SIG-M5 (cell line): ENCODE results near the gene CIRBP.

Experiments used
- DNase-seq: peaks from one replicate; lab custom pipeline; 2025; lab: John Stamatoyannopoulos, UW

The CIRBP gene

GRCh38 chr19:1280636-1281568, 11.8 kb downstream of the CIRBP start:
- no peak for DNase-seq

DNA sequence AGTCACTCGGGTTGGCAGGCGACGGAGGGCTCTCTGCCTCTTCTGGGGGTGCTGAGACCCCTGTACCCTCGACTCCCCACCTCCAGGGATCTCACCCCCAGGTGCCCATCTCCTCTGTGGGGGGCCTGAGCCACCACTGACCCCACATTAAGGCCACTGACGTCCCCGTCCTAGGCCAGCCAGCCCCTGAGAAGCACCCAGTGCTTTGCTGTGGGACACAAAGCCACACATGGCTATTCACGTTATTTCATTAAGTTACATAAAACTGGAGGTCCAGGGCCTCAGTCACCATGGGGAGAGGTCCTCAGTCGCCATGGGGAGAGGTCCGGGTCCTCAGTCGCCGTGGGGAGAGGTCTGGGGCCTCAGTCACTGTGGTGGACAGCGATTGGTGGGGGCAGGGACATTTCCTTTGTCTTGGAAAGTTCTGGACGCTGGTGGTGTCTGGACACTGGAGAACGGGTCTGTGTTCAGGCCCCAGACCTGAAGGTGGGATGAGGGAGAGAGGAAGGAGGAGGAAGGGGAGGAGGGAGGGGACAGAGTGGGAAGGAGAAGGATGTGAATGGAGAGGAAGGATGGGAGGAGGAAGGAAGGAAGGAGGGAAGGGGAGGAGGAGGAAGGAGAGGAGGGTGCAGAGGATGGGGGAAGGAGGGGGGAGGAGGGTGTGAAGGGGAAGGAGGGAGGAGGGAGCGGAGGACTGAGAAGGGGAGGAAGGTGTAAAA, 12.6 kb downstream of the CIRBP start:
- DNase-seq = no peak

DNA sequence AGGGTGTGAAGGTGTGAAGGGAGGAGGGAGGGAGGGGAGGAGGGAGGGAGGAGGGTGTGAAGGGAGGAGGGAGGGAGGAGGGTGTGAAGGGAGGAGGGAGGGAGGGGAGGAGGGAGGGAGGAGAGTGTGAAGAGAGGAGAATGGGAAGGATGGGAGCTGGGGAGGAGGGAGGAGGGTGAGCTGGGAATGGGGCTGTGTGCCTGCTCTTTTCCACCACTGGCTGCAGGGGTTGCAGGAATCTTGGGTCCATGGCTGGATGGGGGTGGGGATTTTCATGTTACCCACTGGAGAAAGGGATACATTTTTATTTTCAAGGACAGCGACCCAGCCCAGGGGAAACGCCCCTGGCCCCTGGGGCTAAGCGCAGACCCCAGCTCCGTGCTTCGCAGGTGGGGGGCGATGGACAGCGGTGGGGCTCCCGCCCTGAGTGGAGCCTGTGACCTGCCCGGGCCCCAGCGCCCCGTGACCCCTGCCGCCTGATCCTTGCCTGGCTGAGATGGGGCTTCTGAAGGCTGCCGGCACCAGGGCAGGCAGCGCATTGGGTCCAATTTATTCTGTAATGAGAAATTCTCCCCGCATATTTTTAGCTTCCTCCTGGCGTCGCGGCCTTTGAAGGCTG, 13.6 kb downstream of the CIRBP start:
- DNase-seq = no peak

GRCh38 chr19:1283207-1283916, 14.2 kb downstream of the CIRBP start:
- no peak for DNase-seq

- DNase-seq = no peak
Observed at GRCh38 chr19:1283917-1284292, 14.8 kb downstream of the CIRBP start.

DNA sequence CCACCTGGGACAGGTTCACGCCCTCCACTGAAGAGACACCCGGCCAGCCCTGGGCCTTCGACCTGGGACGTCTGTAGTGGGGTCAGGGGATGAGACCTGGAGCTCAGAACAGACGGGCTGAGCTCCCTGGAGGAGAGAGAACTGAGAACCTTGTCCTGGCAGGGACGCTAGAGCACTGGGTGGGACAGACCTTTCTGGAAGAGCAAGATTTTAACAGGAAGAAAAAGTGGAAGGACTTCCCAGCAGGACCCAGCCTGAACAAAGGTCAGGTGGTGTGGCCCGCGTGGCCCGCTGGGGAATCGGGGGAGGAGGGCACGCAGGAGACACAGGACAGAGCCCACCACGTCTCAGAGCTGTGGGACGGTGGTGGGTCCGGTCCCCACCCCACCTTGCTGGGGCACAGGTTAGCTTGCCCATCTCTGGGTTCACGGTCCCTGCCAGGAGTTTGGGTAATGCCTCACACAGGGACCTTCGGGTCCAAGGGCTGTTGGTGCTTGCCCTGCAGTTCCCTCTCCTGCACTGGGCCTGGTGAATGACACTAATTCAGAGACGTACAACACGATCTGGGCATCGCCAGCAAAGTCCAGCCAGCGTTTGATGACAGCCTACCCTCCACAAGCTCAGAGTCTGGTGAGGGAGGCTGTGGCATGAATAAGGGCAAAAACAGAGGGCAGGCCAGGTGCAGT, 15.3 kb downstream of the CIRBP start:
- DNase-seq = no peak

GRCh38 chr19:1284979-1285736, 16.0 kb downstream of the CIRBP start:
- no peak for DNase-seq

DNA sequence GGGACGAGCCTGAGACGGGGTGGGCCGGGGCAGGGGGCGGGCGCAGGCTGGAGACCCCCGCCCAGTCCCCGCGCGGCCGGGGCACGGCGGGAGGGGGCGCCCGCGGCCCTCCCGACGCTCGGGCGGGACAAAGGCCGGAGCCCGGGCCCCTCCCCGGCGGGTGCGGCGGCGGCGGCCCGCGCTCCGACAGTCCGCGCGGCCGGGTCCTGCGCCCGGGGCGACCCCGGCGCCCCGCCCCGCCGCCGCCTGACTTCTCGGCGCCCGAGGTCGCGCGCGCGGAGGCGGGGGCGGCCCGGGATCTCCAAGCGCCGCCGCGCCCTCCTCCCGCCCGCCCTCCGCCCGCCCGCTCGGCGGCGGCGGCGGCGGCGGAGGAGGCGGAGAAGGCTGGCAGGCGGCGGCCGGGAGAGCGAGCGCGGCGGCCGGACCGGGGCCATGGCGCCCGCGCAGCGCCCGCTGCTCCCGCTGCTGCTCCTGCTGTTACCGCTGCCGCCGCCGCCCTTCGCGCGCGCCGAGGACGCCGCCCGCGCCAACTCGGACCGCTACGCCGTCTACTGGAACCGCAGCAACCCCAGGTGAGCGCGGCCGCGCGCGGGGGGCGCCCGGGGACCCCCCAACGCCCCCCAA, 16.7 kb downstream of the CIRBP start, which contains the start of gene EFNA2:
Gene EFNA2 (plus strand): TSS at position 137 of the 624 bp plus-strand sequence. CDS start 296 bp downstream, at position 433.
- no peak for DNase-seq

- DNase-seq = no peak
Observed at GRCh38 chr19:1286487-1287353, 17.6 kb downstream of the CIRBP start.

DNA sequence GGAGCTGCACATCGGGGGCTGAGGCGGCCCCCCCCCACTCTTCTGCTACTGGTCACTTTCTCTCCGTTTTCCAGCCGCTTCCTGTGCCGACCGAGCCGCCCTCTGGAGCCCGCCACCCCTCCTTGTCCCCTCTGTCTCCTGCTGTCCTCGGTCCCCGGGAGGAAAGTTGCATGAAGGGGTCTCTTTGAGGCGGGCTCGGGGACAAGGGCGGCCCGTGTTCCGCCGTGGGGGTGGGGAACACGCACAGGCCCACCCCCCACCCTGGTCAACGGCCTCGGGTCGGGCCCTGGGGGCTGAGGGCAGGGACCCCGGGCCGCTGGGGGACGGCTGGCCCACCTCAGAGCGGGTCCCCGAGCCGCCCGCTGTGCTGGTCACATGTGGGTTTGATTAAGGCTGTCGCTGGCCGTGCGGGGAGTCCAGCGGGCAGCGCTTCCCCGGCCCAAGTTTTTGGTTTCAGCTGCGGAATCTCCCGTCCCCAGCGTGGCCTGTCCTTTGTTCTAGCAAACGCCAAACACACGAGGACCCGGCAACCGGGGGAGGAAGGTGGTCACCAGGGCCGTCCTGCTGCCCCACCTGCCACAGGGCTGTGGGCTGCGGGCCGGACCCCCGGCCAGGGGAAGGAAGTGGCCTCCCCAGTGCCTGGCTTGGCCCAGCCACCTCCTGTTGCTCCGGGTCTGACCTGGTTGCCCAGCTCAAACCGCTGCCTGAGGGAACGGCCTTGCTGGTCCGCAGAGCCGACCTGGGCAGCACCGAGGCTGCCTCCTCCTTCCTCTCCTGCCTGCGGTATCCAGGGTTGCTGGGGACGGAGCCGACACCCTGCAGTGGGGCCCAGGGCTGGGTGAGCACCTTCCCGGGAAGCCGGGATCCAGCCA, 18.5 kb downstream of the CIRBP start:
- DNase-seq = no peak

- DNase-seq = no peak
Observed at GRCh38 chr19:1288226-1288612, 19.1 kb downstream of the CIRBP start.

DNA sequence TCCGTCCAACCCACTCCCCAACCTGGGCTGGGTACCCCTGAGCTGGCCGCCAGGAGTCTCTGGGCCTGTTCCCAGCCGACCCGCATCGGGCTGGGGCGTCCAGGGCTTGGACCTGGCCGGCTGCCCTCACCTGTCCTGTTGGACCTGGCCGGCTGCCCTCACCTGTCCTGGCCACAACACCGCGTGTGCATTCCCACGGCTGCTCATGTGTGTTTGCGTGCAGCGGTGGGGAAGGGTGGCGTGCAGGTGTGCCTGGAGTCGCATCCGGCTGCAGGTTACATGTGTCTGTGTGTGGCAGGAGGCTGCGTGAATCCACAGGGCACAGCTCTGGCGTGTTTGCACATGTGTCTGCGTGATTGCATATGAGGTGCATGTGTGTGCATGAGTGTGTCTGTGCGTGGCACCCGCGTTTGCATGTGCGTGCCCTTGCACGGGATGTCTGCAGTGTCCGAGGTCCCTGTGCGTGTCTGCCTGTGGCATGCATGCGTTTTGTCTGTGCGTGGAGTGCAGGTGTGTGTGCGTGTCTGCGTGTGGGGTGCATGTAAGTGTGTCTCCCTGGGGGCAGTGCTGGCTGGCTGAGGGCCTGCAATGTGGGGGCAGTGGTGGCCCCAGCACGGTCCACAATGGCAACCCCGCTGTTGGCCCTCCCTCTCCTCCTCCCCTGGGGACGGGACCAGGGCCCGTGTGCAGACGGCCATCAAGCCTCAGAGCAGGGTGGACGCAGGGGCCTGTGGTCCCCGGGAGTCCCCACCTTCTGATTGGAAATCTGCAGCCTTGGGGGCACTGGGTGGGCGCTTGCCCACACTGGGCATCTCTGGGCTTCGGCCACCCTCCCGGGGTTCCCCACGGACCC, 19.9 kb downstream of the CIRBP start:
- DNase-seq = no peak

DNA sequence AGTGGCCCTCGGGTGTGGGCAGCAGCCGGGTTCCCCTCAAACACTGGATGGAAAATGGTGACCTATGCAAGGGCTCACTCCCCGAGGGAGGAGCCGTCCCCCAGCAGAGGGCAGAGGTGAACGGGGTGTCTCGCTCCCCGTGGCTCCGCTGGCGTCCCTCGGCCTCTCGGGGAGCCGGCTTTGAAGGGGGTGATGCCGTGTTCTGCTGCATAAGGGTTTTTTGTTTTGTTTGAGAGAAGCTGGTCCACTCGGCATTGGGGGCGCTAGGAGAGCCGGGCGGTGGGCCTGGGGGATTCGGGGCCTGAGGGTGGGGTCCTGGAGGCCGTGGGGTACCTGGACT, 20.5 kb downstream of the CIRBP start:
- no peak for DNase-seq

DNA sequence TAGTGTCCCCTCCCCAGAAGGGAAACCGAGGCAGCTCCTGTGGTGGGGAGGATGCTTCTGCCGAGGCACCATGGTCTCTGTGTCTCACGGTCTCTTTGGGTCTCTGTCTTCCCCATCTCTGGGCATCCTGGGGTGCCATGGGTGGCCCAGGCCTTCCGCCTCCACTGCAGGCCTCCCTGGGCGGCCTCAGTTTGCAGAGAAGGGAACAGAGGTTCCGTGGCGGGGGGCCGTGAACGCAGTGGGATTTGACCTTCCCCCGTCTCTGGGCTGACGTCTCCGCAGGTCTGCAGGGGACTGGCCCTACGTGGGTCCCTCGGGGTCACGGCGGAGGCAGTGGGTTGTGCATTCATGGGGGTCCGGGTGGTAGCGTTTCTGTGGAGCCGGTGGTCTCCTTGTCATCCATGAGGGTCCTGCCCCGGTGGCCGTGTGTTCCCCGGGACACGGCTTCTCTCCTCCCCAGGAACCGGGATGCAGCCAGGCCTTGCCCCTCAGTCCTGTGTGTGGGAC, 21.1 kb downstream of the CIRBP start:
- DNase-seq = no peak

- no peak for DNase-seq
Observed at GRCh38 chr19:1290703-1291651, 21.8 kb downstream of the CIRBP start.
